Measurements from ENCODE around the gene KIF3C.
A peak's percentile ranks its signal among the peaks of the same experiment; 100 is the strongest.

The KIF3C gene

DNA sequence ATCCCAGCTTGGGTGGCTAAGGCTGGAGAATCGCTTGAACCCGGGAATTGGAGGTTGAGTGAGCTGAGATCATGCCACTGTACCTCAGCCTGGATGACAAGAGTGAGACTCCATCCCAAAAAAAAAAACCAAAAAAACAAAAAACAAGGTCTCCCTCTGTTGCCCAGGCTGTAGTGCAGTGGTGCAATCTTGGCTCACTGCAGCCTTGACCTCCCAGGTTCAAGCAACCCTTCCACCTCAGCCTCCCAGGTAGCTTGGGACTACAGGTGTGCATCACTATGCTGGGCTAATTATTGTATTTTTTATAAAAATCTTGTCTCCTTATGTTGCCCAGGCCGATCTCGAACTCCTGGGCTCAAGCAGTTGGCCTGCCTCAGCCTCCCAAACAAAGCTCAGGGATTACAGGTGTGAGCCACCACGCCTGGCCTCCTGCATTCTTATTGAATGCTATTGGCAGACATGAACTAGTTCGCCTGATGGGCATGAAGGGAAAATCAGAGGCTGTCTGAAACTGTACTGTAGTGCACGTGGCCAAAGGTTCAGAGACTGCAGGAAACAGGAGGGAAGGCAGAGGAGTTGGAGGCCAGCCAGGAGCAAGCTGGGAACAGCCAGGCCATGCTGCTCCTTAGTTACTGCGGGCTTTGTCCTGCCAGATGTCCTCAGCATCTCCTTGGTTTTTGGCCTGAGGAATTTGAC, 88.0 kb downstream of the KIF3C start:
- H3K27ac Mint-ChIP-seq = peak overlapping the region; percentile 58 to 79
- no peak overlapping the region for H3K4me3 Mint-ChIP-seq
- no peaks in the 10 kb centered on the region for H3K9me3 Mint-ChIP-seq
- ATAC-seq (no peak), DNase-seq (no peak)
- peaks cover 6% of the 10 kb centered on the region for H3K4me1 Mint-ChIP-seq
- peaks cover 9% of the 10 kb centered on the region for H3K27me3 Mint-ChIP-seq

GRCh38 chr2:25891672-25892071, 90.6 kb downstream of the KIF3C start:
- H3K4me3 Mint-ChIP-seq = no peak overlapping the region
- H3K27ac Mint-ChIP-seq = no peak overlapping the region
- H3K9me3 Mint-ChIP-seq = no peaks in the 10 kb centered on the region
- no peaks in the 10 kb centered on the region for H3K4me1 Mint-ChIP-seq
- no peaks in the 10 kb centered on the region for H3K27me3 Mint-ChIP-seq
- ATAC-seq = no peak
- DNase-seq = no peak

GRCh38 chr2:25887624-25888242, 94.6 kb downstream of the KIF3C start:
- H3K4me3 Mint-ChIP-seq = no peak overlapping the region
- no peaks in the 10 kb centered on the region for H3K4me1 Mint-ChIP-seq
- H3K27me3 Mint-ChIP-seq = no peaks in the 10 kb centered on the region
- DNase-seq (no peak), ATAC-seq (no peak)
- H3K9me3 Mint-ChIP-seq = no peaks in the 10 kb centered on the region
- no peak overlapping the region for H3K27ac Mint-ChIP-seq

DNA sequence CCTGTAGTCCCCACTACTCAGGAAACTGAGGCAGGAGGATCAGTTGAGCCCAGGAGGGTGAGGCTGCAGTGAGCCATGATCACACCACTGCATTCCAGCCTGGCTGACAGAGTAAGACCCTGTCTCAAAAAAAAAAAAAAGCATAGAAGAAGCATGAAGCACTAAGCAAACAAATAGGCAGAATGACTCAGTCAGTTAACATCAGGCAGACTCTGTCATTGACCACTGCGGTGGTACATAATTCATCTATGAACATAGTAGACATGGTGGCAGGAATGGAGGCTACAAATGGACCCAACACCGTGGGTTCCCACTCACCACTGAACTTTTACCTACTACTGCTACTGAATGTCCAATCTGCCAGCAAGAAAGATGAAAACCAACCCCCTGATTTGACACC, 96.4 kb downstream of the KIF3C start:
- no peak overlapping the region for H3K4me3 Mint-ChIP-seq
- DNase-seq = no peak
- H3K27ac Mint-ChIP-seq = no peak overlapping the region
- no peaks in the 10 kb centered on the region for H3K27me3 Mint-ChIP-seq
- peaks cover 4% of the 10 kb centered on the region for H3K4me1 Mint-ChIP-seq
- ATAC-seq = no peak
- no peaks in the 10 kb centered on the region for H3K9me3 Mint-ChIP-seq

DNA sequence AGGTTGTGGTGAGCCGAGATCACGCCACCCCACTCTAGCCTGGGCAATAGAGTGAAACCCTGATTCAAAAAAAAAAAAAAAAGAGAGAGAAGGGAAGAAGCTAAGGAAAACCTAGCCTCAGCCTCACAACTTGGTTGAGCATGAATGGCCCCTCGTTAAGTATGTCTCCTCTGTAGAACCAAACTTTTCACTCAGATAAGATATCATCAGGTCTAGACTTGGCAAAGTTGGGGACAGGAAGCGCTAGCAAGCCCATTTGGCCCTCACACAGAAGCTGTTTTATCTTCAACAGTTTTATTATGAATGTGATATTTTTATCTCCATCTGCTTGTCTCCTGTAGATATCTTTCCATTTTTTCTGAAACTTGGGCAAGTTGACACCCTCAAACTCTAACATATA, 100.5 kb downstream of the KIF3C start:
- Mint-ChIP-seq H3K9me3 (no peaks in the 10 kb centered on the region), H3K27me3 (no peaks in the 10 kb centered on the region), H3K4me3 (no peak overlapping the region), H3K4me1 (peaks cover 31% of the 10 kb centered on the region), H3K27ac (no peak overlapping the region)
- no peak for DNase-seq
- ATAC-seq = no peak

- no peaks in the 10 kb centered on the region for H3K9me3 Mint-ChIP-seq
- H3K27me3 Mint-ChIP-seq = no peaks in the 10 kb centered on the region
- peaks cover 51% of the 10 kb centered on the region for H3K4me1 Mint-ChIP-seq
- H3K27ac Mint-ChIP-seq = peak overlapping the region; percentile 98
- no peak for DNase-seq
- no peak for ATAC-seq
- peak overlapping the region; percentile 88 to 95 for H3K4me3 Mint-ChIP-seq
These were observed 103.1 kb downstream of the KIF3C start for GRCh38 chr2:25879133-25879730.

GRCh38 chr2:25878361-25879132, 103.8 kb downstream of the KIF3C start, which contains the start of gene ASXL2:
Gene ASXL2, minus strand, starts transcription at chr2:25878487. Its CDS starts 265 bp downstream, at chr2:25878222.
- Mint-ChIP-seq H3K27ac (peak within 1 kb of the TSS; percentile 98), H3K9me3 (no peaks in the 10 kb centered on the region), H3K4me3 (peak within 1 kb of the TSS; percentile 88 to 95)

DNA sequence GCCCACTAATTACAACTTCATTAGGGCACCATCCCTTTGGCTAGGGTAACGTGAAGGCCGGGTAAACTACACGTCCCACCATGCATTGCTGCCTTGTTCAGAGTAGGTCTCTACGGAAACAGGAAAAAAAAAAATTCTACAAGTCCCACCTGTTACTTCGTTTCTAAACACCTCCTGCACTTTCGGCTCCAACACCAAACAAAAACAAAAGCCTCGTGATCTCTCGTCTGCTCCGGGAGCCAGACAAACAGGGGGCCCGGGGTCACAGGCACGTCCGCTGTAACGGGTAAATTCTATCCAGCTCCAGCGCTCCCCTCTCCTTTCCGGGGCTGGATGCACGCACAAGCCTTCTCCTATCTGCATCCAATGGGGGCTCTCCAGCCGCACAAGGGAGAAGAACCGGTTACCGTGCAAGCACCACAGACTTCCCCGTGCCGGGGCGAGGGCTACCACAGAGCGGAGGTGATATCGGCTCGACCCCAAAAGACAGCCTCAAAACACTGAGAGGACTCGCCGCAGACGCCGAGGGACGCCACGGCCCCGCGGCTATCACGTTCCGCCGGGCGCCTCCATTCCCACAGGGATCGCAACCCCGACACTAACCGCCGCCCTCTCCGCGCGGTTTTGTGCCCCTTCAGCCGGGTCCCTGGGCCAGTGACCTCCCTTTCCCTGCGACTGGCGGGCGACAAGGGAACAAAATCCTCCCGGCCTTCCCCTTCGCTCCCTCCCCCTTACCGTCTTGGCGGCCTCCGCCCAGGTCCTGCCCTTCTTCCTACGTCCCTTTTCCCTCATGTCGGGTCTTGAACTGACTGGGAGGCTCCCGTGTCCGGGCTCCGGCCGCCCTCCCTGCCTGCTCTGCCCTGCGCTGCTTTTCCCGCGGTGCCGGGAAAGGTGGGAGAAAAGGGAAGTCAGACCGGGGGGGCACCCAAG, 104.6 kb downstream of the KIF3C start:
- peaks cover 60% of the 10 kb centered on the region for H3K4me1 Mint-ChIP-seq
- peak overlapping the region; percentile 97 to 98 for H3K27ac Mint-ChIP-seq
- no peaks in the 10 kb centered on the region for H3K27me3 Mint-ChIP-seq
- ATAC-seq (peak; percentile 71), DNase-seq (peak; percentile 64 to 65)
- no peaks in the 10 kb centered on the region for H3K9me3 Mint-ChIP-seq
- peak overlapping the region; percentile 88 to 95 for H3K4me3 Mint-ChIP-seq

More at GRCh38 chr2:25878361-25879132, 103.8 kb downstream of the KIF3C start, which contains the start of gene ASXL2:
- DNase-seq (peak; percentile 96 to 98), ATAC-seq (peak; percentile 91)
- Mint-ChIP-seq H3K27me3 (no peaks in the 10 kb centered on the region), H3K4me1 (peaks cover 57% of the 10 kb centered on the region)
